Muscle layer of duodenum (tissue), 2 donors: ENCODE results near the gene DPCD.

Source experiments
- H3K27ac ChIP-seq: one replicate; pipeline ENCODE4 v1.7.0; 2013; ENCODE audit warnings: mild to moderate bottlenecking, low read length
- H3K27me3 ChIP-seq: one replicate; pipeline ENCODE4 v1.7.0; 2013; ENCODE audit warnings: low read depth, mild to moderate bottlenecking, control low read depth, low read length
- H3K36me3 ChIP-seq, 2 donors: one replicate each; pipeline ENCODE4 v1.7.0; 2013; ENCODE audit warnings: low read length in 2 of 2, control low read depth in 1 of 2, mild to moderate bottlenecking in 1 of 2; ENCODE audit not compliant: insufficient read depth in 2 of 2, control insufficient read depth in 1 of 2
- H3K4me1 ChIP-seq, 2 donors: one replicate each; pipeline ENCODE4 v1.7.0; 2013; ENCODE audit warnings: low read length in 2 of 2, mild to moderate bottlenecking in 2 of 2, control low read depth in 1 of 2, moderate library complexity in 1 of 2; ENCODE audit not compliant: insufficient read depth in 2 of 2, control insufficient read depth in 1 of 2
- H3K4me3 ChIP-seq, 2 donors: one replicate each; pipeline ENCODE4 v1.7.0; 2013; ENCODE audit warnings: low read length in 2 of 2, low read depth in 1 of 2, mild to moderate bottlenecking in 1 of 2
- H3K9me3 ChIP-seq, 2 donors: one replicate each; pipeline ENCODE4 v1.7.0; 2013; ENCODE audit warnings: low read length in 2 of 2, control low read depth in 1 of 2, mild to moderate bottlenecking in 1 of 2; ENCODE audit not compliant: control insufficient read depth in 1 of 2
- donor health status: healthy.

The DPCD gene

GRCh38 chr10:101653536-101653935 lies 65.4 kb downstream of the DPCD start:
- Histone ChIP-seq H3K27me3 (no peaks in the 10 kb centered on the region), H3K27ac (no peak overlapping the region), H3K4me3 (no peak overlapping the region), H3K4me1 (no peaks in the 10 kb centered on the region), H3K36me3 (peaks cover 28 to 61% of the 10 kb centered on the region in 2 donors), H3K9me3 (no peaks in the 10 kb centered on the region)

GRCh38 chr10:101655570-101655969 lies 67.4 kb downstream of the DPCD start:
- H3K9me3 ChIP-seq = no peaks in the 10 kb centered on the region
- H3K4me1 ChIP-seq = no peaks in the 10 kb centered on the region
- no peaks in the 10 kb centered on the region for H3K27me3 ChIP-seq
- H3K4me3 ChIP-seq = no peak overlapping the region
- H3K27ac ChIP-seq = no peak overlapping the region
- peaks cover 28 to 68% of the 10 kb centered on the region in 2 donors for H3K36me3 ChIP-seq

GRCh38 chr10:101656890-101657289 lies 68.8 kb downstream of the DPCD start:
- Histone ChIP-seq H3K4me3 (no peak overlapping the region), H3K9me3 (no peaks in the 10 kb centered on the region), H3K27me3 (no peaks in the 10 kb centered on the region), H3K4me1 (no peaks in the 10 kb centered on the region), H3K27ac (no peak overlapping the region), H3K36me3 (peaks cover 36 to 77% of the 10 kb centered on the region in 2 donors)

- no peaks in the 10 kb centered on the region for H3K9me3 ChIP-seq
- no peaks in the 10 kb centered on the region for H3K27me3 ChIP-seq
- no peak overlapping the region for H3K27ac ChIP-seq
- no peak overlapping the region for H3K4me3 ChIP-seq
- H3K4me1 ChIP-seq = no peaks in the 10 kb centered on the region
- peaks cover 29 to 76% of the 10 kb centered on the region in 2 donors for H3K36me3 ChIP-seq
Measured at GRCh38 chr10:101658975-101659374, 70.9 kb downstream of the DPCD start.
